Kidney epithelial cell (primary cell): ENCODE data around the gene TAF10. TPM values are rescaled to one million over a fixed set of nuclear protein-coding genes. Genes with fewer than 3 reads are reported as not detected.
A peak's percentile ranks its signal among the peaks of the same experiment; 100 is the strongest.

Source experiments
- DNase-seq: peaks from one replicate; pipeline ENCODE4 v3.0.0-alpha.2; 2010; ENCODE audit warnings: low read depth
- H3K27me3 ChIP-seq: 2 replicates; pipeline ENCODE4 v1.6.0; 2011; ENCODE audit warnings: low read length; ENCODE audit not compliant: control insufficient read depth, insufficient read depth
- H3K36me3 ChIP-seq: 2 replicates; pipeline ENCODE4 v1.5.1; 2011; ENCODE audit warnings: low read length; ENCODE audit not compliant: control insufficient read depth, insufficient read depth
- H3K4me3 ChIP-seq: 2 replicates; pipeline ENCODE4 v1.5.1; 2011; ENCODE audit warnings: low read depth, mild to moderate bottlenecking, control low read depth, low read length
- total RNA-seq: library from RNA; depleted of rRNA; stranded (reverse); fragments of >200 nt; gene quantifications from 2 replicates; pipeline ENCODE4 v1.2.3, GENCODE V29; 2015
- TF ChIP-seq, protein P1 (sequence below): IDR thresholded peaks from 2 replicates; pipeline ENCODE4 v1.5.1; 2011; ENCODE audit warnings: mild to moderate bottlenecking, moderate library complexity, low read length, control low read depth, inconsistent platforms; ENCODE audit not compliant: insufficient read depth, poor library complexity, severe bottlenecking

Gene TAF10
- total RNA-seq, 1 donor from 2014 or later, result 57.2 TPM

- H3K27me3 ChIP-seq, result peaks cover 32% of the 10 kb centered on the region
- no peak for DNase-seq
Observed at GRCh38 chr11:6655790-6656583, 44.0 kb upstream of the TAF10 start, which contains the start of gene DCHS1. Gene DCHS1, minus strand, starts transcription at chr11:6655809. Its CDS starts 14,196 bp downstream, at chr11:6641613.

DNA sequence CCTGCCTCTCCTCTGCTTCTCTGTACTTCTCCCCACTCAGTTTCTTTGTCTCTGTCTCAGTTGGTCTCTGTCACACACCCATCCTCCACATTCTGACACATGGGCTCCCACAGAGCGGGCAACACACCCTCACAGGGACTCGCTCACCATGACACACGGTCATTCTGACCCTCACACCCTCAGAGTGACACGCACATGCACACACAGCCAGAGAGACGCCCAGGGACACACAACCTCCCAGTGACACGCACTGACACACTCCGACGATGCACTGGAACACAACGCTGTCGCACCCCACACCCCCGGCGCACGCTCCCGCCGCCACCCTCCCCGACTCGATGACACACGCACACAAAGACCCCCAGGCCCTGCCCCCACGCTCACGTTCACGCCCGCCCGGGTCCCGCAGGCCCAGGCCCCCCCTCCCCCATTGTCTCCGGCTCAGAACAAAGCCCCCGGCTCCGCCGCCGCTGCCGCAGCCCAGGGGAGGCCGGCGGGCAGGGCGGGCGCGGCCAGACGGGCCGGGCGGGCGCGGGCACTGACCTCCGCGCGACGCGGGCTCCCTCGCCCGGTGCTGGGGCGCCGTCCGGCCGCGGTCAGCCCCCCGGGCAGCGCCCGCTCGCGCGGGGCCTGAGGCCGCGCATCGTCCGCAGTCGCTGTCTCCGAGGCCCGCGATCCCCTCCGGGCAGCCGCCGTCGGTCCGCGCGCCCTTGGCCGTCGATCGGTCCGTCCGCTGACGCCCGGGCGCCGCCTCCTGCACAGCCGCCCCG, 43.2 kb upstream of the TAF10 start:
- no peaks in the 10 kb centered on the region for H3K36me3 ChIP-seq
- peaks cover 35% of the 10 kb centered on the region for H3K27me3 ChIP-seq
- TF ChIP-seq, protein P1, sequence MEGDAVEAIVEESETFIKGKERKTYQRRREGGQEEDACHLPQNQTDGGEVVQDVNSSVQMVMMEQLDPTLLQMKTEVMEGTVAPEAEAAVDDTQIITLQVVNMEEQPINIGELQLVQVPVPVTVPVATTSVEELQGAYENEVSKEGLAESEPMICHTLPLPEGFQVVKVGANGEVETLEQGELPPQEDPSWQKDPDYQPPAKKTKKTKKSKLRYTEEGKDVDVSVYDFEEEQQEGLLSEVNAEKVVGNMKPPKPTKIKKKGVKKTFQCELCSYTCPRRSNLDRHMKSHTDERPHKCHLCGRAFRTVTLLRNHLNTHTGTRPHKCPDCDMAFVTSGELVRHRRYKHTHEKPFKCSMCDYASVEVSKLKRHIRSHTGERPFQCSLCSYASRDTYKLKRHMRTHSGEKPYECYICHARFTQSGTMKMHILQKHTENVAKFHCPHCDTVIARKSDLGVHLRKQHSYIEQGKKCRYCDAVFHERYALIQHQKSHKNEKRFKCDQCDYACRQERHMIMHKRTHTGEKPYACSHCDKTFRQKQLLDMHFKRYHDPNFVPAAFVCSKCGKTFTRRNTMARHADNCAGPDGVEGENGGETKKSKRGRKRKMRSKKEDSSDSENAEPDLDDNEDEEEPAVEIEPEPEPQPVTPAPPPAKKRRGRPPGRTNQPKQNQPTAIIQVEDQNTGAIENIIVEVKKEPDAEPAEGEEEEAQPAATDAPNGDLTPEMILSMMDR, result no peak
- peak overlapping the region; percentile 30 for H3K4me3 ChIP-seq
- DNase-seq, result no peak

More at GRCh38 chr11:6655790-6656583, 44.0 kb upstream of the TAF10 start, which contains the start of gene DCHS1:
- Histone ChIP-seq H3K36me3 (no peaks in the 10 kb centered on the region), H3K4me3 (peak within 1 kb of the TSS; percentile 30)
- TF ChIP-seq, protein P1, result no peak

DNA sequence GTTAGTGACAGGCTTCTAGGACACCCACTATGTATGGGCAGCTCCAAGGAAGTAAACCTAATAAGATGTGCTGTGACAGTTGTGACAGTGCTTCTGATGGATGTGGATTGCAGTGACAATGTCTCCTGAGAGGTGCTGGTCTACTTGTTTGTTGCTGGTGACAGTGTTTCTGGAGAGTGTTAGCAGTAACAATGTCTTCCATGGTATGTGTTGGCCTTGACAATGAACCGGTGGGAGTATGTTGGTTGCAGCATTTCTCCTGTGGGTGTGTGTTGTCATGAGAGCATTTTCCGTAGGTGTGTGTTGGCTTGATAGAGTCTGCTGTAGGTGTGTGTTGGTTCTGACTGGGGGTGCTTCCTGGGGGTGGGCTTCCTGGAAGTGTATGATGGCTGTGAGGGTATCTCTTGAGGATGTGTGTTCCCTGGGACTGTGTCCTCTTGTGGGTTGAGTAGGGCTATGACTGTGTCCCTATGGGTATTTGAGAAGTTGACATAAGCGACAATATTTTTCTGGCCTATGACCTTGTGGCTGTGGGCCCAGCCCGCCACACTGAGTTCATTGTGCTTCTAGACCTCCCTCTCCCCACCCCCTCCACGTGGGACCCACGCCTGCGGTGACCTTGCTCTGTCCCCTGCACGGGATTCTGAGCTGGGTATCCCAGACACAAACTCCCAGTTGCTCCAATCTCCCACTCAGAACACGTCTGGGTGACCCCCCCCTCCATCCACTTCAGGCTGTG, 42.4 kb upstream of the TAF10 start:
- peaks cover 40% of the 10 kb centered on the region for H3K27me3 ChIP-seq
- no peaks in the 10 kb centered on the region for H3K36me3 ChIP-seq
- DNase-seq, result no peak
- TF ChIP-seq, protein P1, result no peak
- H3K4me3 ChIP-seq, result no peak overlapping the region

- DNase-seq, result no peak
- H3K4me3 ChIP-seq, result no peak overlapping the region
- peaks cover 42% of the 10 kb centered on the region for H3K27me3 ChIP-seq
- no peaks in the 10 kb centered on the region for H3K36me3 ChIP-seq
- TF ChIP-seq, protein P1, result no peak
Observed at GRCh38 chr11:6653656-6654055, 41.6 kb upstream of the TAF10 start.

DNA sequence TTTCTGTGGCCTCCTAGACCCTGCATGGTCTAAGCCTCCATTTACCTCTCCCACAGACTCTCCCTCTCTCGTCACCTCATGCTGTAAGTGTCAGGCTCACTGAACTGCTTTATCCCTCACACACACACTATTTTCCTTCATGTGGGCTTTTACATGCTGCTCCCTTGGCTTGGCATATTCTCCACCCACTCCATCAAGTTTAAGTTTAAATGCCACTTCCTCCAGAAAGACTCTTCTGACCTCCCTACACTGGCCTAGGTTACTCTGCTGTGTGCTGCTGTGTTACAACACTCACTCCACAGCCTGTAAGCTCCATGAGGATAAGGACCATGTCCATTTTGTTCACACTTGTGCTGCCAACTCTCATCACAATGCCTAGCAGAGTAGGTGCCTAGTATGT, 41.1 kb upstream of the TAF10 start:
- Histone ChIP-seq H3K27me3 (peaks cover 42% of the 10 kb centered on the region), H3K36me3 (no peaks in the 10 kb centered on the region), H3K4me3 (no peak overlapping the region)
- TF ChIP-seq, protein P1, result no peak
- no peak for DNase-seq
